ENCODE data around the gene FXYD6. TPM values are rescaled to one million over a fixed set of nuclear protein-coding genes. Genes with fewer than 3 reads are reported as not detected.

Gene FXYD6
- total RNA-seq, 1 experiment from 2014 or later = not detected

DNA sequence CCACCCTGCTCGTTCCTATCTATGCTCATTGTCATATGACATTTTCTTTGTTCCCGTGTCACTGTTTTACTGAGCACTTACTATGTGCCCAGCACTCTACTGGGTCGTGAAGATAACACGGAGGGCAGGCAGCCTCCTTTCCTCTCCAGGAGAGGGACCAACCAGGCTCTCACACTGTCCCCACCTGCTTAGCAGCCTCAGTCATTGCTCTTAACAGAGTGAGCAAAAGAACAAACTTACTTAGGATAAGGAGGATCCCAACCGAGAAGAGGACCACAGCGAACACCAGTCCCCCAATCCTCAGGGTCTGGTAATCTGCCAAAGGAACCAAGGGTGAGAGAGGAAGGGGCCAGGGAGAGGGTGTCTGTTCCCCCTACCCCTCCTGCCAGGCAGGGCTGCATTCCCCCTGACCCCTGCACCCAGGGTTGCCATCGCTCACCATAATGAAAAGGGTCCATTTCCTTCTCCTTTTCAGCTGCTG, 34.9 kb downstream of the FXYD6 start:
- Histone ChIP-seq H3K4me1 (ENCODE audit: insufficient read depth, low read length) (no peaks in the 10 kb centered on the region), H3K9me2 (replicated peaks; ENCODE audit: low read length) (no peaks in the 10 kb centered on the region), H3K9ac (ENCODE audit: low read length) (no peak overlapping the region), H4K20me1 (ENCODE audit: low read length) (no peaks in the 10 kb centered on the region), H3K4me3 (ENCODE audit: low read length) (no peak overlapping the region), H3K27me3 (ENCODE audit: low read length) (peaks cover 73% of the 10 kb centered on the region), H3K9me3 (ENCODE audit: low read length) (no peaks in the 10 kb centered on the region), H3K4me2 (ENCODE audit: low read length) (no peak overlapping the region), H3F3A (ENCODE audit: low read length, unreplicated experiment) (no peaks in the 10 kb centered on the region), H3K36me3 (ENCODE audit: low read depth, low read length) (no peaks in the 10 kb centered on the region), H3K79me2 (ENCODE audit: low read length) (no peaks in the 10 kb centered on the region), H3K27ac (ENCODE audit: low read length) (no peak overlapping the region), H2AFZ (ENCODE audit: low read length) (no peak overlapping the region)
- no peak for ATAC-seq
- ChIA-PET CTCF (no interaction called here), POLR2A (ENCODE audit: unreplicated experiment) (no interaction called here)
- no peak for TF ChIP-seq CTCF (conservative IDR thresholded peaks at IDR 0.05; ENCODE audit: low read depth, low read length)
- TF ChIP-seq EZH2 (IDR thresholded peaks at IDR 0.05; ENCODE audit: low read length, unreplicated experiment) = no peak
- TF ChIP-seq EZH2phosphoT487 (IDR thresholded peaks at IDR 0.05; ENCODE audit: borderline replicate concordance, low read length) = no peak
- no TSS peak for BruUV-seq (replicated peaks)
- no peak for DNase-seq
- intact Hi-C loops (cut with micrococcal nuclease) = no loop called here

DNA sequence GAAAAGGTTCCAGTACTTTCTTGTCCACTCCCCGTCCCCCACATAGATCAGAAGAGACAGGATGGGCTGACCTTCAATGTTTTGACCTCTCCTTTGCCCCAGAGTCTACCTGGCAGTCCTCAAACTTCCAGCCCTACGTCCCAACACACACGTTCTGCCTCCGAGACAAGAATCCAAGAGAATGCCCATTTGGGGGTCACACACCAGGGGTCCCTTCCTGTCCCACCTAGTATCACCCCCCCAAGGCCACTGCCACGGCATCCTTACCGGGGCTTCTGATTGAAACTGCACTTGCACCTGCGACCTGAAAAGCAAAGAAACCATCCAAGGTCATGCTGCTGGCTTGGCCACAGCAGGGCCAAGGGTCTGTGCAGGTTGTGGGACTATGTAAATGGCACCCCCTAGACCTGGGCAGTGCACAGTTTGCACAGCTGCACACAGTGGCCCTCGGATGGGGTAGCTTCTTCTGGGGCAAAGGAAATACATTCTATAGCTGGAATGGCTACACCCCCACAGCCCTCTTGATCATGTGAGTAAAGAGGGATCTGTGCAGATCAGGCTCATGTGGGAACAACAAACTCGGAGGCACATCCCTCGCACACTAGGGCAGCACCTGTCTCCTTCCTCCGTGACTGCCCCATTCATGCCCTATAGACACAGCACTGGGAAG, 35.4 kb downstream of the FXYD6 start:
- POLR2A ChIA-PET (ENCODE audit: unreplicated experiment) = no interaction called here
- Histone ChIP-seq H3K9me2 (replicated peaks; ENCODE audit: low read length) (no peaks in the 10 kb centered on the region), H2AFZ (ENCODE audit: low read length) (no peak overlapping the region), H3K27ac (ENCODE audit: low read length) (no peak overlapping the region), H3K4me2 (ENCODE audit: low read length) (no peak overlapping the region), H3K36me3 (ENCODE audit: low read depth, low read length) (no peaks in the 10 kb centered on the region), H3K9ac (ENCODE audit: low read length) (no peak overlapping the region), H3K27me3 (ENCODE audit: low read length) (peaks cover 73% of the 10 kb centered on the region), H3F3A (ENCODE audit: low read length, unreplicated experiment) (no peaks in the 10 kb centered on the region), H3K4me1 (ENCODE audit: insufficient read depth, low read length) (no peaks in the 10 kb centered on the region), H3K4me3 (ENCODE audit: low read length) (no peak overlapping the region), H3K9me3 (ENCODE audit: low read length) (no peaks in the 10 kb centered on the region), H3K79me2 (ENCODE audit: low read length) (no peaks in the 10 kb centered on the region), H4K20me1 (ENCODE audit: low read length) (no peaks in the 10 kb centered on the region)
- BruUV-seq (replicated peaks) = no TSS peak
- DNase-seq (no peak), ATAC-seq (no peak)
- intact Hi-C loops (cut with micrococcal nuclease) = no loop called here
- TF ChIP-seq CTCF (conservative IDR thresholded peaks at IDR 0.05; ENCODE audit: low read depth, low read length) (no peak), EZH2phosphoT487 (IDR thresholded peaks at IDR 0.05; ENCODE audit: borderline replicate concordance, low read length) (no peak), EZH2 (IDR thresholded peaks at IDR 0.05; ENCODE audit: low read length, unreplicated experiment) (no peak)
- CTCF ChIA-PET = no interaction called here
